GM21360 (cell line): Measurements from ENCODE around the gene KIF25.
"Not testable (repeated sequence)": the region's sequence is repeated elsewhere in the genome, so short reads cannot be mapped to it uniquely, and the experiment has no call there.

Experiments used
- ATAC-seq: cut with Tn5 transposase; IDR thresholded peaks from one replicate; pipeline ENCODE4 v1.9.1; 2021; ENCODE audit warnings: mild to moderate bottlenecking, moderate library complexity; ENCODE audit not compliant: unreplicated experiment

KIF25 gene

DNA sequence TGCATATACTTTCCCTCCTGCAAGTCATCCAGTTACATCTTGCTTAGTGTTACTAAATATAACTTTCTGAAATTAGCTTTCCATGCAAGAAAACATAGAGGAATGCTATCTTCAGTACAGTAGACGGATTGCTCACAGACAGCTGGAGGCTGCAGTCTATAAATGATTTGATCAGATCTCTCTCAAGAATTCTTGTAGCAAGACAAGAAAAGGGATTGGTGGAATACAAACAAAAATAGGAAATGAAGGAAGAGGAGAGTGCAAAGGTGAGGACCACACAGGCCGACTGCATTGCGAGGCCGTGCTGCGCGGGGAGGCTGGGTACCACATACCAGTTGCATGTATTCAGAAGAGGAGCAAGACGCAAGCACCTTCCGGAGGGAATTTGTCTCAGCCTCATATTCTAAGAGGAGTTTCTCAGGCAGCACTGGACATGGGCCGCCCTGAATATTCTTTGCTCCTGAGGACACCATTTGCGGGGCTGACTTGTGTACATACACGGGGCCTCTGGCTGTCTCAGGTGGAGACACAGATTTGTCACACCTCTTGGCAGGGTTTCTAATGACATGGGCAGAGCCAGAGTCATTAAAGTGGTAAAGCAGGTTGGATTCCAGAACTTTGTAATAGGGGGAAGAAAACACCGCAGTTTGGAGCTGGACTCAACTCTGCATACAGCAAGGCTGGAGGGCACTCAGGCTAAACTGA is 22.7 kb upstream of the KIF25 start:
- ATAC-seq = no peak

DNA sequence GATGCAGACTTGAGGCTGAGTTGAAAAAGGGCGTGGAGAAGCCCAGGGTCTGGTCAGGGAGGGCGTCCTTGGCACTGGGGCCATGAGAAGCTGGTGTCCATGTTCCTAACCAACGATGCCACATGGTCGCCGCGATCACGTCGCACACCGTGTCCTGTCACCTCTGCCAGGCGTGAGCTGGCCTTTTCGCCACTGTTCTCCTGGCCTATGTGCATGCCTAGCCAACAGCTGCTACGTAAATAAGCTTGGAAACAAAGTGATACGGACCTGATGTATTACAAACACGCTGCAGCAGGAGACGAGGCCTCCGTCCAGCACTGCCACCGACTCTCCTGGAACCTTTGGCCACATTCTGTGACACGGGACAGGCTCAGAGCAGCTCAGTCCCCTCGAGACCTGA is 22.0 kb upstream of the KIF25 start:
- ATAC-seq = no peak

DNA sequence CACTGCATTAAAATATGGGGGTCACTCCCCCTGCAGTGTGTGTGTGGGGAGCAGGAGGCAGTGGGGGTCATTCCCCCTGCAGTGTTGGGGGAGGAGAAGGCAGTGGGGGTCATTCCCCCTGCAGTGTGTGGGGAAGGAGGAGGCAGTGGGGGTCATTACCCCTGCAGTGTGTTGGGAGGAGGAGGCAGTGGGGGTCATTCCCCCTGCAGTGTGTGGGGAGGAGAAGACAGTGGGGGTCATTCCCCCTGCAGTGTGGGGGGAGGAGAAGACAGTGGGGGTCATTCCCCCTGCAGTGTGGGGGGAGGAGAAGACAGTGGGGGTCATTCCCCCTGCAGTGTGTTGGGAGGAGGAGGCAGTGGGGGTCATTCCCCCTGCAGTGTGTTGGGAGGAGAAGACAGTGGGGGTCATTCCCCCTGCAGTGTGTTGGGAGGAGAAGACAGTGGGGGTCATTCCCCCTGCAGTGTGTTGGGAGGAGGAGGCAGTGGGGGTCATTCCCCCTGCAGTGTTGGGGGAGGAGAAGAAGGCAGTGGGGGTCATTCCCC is 21.3 kb upstream of the KIF25 start:
- ATAC-seq = not testable (repeated sequence)

DNA sequence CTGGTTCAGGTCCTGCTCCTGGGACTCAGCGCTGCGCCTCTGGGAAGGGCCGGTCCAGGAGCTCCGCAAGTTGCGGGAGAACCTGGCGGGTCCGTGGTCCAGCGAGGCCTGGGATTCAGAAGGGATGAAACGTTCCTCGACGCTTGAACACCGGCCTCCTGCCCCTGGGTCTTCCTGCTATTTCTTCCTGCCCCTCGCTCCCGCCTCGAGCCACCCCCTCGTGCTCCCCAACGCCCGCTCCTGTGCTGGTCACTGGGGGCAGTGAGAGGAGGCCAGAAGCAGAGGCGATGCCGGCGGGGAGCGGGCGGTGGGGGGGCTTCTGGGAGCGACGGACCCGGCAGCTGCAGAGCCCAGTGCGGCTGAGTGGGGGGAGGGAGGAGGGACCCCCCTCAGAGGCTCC is 20.8 kb upstream of the KIF25 start:
- no peak for ATAC-seq

DNA sequence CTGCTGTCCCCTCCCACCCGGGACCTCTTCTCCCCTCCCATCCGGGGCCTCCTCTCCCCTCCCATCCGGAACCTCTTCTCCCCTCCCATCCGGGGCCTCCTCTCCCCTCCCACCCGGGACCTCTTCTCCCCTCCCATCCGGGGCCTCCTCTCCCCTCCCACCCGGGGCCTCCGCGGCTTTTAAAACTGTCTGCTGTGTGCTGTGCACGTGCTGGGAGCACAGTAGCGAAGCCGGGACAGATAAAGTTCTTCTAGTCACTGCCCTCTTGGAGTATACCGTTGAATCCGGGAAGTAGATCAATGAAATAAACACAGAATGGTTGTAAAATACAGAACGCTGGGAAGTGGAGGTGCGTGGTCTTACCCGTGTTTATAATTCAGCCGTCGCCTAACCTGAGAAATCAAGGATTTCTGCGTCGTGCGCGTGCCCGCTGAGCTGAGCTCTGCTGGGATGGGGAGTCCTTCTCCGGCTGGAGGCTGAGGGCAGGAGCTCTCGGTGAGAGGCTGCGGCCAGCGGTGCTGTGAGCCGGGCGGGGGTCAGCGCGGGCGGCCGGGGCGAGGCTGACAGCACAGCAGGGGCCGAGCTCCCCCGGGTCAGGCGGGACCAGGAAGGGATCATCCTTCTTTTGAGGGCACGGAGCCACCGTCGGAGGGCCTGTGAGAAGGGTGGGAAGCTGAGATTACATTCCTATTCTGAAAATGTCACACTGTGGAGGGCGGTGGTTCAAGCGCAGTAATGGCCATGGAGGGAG is 19.6 kb upstream of the KIF25 start:
- no peak for ATAC-seq

DNA sequence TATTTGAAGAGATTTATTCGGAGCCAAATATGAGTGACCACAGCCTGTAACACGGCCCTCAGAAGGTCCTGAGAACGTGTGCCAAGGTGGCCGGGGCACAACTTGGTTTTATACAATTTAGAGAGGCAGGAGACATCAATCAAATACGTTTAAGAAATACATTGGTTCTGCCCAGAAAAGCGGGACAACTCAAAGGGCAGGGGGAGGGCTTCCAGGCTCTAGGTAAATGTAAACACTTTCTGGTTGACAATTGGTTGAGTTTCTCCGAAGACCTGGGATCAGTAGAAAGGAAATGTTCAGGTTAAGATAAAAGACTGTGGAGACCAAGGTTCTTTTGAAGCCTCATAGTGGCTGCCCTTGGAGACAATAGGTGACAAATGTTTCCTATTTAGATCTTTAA is 18.9 kb upstream of the KIF25 start:
- ATAC-seq = no peak

DNA sequence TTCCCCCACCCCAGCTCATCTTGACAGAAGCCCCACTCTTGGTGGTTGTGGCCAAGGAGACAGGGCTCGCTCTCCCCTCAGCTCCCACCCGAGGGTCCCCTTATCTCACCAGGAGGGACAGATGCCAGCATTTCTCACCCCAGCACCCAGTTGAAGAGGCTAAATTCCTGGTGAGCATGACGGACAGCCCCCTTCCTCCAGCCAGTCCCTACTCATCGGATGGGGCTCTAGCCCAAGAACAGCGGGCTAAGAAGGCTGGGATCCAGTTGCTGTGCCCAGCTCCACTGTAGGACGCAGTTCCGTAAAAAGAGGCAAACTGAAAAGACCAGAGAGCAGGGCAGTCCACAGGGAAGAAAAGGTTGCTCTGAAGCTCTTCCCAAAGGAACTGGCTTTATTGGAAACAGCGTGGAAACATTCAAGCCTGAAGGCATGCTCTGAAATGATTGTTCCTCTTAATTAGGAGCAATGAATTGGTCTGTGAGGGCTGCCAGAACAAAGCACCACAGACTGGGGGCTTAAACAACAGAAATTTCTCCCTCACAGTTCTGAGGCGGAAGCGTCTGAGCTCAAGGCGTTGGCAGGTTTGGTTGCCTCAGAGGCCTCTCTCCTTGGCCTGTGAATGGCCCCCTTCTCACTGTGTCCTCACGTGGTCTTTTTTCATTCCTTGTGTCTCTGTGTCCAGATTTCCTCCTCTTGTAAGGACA is 17.9 kb upstream of the KIF25 start:
- no peak for ATAC-seq

DNA sequence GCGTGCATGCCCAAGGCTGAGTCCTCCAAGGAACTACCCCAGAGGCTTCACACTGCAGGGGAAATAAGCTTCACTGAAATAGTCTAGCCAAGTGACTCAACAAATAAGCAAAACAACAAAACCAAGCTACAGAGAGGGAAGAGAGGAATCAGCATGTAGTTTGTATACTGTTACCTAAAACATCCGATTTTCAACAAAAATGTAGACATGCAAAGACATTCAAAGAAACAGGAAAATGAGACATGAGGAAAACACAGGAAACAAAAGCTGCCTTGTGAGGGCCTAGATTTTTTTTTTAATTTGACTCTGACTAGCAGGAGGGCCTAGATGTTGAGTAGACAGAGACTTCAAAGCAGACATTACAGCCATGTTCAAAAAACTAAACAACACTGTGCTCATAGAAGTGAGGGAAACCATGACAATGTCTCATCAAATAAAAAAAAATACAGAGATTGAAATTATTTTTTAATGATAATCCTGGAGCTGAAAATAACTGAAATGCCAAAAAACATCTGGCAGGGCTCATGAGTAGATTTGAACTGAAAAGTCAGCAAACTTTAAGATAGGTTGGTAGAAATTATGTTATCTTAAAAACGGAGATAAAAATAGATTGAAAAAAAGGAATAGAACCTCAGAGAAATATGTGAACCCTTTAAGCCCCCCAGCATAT is 16.4 kb upstream of the KIF25 start:
- no peak for ATAC-seq

DNA sequence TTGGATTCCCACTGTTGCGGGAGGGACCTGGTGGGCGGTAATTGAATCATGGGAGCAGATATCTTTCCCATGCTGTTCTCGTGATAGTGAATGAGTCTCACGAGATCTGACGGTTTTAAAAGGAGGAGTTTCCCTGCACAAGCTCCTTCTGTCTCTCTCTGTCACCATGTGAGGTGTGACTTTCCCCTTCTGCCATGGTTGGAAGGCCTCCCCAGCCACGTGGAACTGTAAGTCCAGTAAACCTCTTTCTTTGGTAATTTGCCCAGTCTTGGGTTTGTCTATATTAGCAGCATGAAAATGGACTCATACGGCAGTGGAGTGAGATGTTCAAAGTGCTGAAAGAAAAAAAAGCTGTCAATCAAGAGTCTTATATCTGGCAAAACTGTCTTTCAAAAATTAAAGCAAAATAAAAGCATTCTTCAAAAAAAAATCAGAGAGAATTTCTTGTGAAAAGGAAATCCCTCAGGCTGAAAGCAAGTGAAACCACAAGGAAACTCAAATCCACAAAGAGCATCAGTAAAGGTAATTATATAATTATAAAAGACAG is 15.5 kb upstream of the KIF25 start:
- no peak for ATAC-seq

DNA sequence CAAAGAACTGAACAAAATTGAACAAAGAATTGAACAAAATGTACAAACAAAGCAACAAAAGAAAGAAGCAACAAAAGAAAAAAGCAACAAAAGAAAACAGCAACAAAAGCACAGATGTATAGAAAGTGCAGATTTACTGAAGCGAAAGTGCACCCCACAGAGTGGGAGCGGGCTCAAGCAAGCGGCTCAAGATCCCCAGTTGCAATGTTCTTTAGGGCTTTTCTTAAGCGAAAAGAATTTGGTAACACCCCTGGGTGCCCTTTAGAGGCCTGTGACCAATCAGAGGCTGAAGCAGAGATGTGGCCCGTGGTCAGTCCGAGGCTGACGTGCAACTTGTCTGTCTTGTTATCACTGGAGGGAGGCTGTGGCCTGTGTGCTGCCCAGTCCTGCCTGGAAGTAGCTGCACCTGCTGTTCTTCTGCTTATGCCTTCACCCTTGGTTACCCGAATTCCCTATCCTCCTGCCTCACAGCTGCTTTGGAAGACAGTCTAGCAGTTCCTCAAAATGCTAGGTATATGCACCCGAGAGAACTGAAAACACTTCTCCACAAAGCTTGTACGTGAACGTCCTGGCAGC is 13.2 kb upstream of the KIF25 start:
- no peak for ATAC-seq

DNA sequence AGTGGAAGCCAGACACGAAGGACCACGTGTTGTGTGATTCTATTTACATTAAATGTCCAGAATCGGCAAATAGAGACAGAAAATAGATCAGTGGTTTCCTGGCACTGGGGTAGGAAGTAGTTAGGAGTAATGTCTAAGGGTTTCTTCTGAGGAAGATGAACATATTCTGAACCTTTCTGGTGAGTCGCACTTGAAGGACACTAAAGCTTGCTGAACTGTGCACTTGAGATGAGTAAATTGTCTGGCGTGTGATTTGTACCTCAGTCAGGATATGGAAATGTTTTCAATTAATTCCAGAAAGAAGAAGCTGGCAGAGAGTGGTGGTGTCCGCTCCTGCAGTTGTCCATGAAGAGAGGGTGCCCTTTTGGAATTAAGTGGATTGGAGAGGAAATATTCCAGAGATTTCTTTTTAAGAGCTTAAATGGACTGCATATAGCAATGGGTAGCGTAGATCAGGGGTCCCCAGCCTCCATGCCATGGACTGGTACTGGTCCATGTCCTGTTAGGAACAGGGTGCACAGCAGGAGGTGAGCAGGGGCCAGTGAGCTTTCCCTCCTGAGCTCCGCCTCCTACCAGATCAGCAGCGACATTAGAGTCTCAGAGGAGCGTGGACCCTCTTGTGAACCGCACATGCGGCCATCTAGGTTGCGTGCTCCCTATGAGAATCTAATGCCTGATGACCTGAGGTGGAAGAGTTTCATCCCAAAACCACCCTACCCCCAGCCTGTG is 12.4 kb upstream of the KIF25 start:
- no peak for ATAC-seq

DNA sequence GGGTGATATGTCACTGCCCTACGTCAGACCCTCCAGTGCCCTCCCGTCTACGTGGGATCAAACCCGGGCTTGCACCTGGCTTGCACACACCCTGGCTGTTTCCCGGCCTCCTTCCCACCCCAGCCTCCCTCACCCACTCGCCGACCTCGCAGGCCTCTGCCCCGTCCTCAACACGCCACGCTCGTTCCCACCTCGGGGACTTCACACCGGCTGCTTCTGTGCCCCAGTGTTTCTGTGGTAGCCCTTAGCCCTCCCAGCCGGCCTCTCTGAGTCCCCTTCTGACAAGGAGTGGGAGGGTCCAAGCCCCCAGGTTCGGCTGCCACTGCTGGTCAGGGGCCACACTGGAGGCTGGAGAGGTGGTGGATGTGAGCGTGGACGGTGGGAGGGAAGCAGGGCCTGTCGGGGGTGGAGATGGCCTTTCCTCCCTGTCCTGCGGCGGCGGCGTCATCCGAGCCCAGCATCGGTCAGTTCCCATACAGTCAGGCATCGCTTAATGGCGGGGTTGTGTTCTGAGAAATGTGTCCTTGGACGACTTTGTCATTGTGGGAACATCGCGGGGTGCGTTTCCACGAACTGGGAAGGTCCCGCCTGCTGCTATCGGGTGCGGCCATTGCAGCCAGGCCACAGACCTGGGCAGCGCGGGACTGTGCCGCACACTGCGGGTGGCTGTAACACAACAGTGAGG is 11.4 kb upstream of the KIF25 start:
- no peak for ATAC-seq

DNA sequence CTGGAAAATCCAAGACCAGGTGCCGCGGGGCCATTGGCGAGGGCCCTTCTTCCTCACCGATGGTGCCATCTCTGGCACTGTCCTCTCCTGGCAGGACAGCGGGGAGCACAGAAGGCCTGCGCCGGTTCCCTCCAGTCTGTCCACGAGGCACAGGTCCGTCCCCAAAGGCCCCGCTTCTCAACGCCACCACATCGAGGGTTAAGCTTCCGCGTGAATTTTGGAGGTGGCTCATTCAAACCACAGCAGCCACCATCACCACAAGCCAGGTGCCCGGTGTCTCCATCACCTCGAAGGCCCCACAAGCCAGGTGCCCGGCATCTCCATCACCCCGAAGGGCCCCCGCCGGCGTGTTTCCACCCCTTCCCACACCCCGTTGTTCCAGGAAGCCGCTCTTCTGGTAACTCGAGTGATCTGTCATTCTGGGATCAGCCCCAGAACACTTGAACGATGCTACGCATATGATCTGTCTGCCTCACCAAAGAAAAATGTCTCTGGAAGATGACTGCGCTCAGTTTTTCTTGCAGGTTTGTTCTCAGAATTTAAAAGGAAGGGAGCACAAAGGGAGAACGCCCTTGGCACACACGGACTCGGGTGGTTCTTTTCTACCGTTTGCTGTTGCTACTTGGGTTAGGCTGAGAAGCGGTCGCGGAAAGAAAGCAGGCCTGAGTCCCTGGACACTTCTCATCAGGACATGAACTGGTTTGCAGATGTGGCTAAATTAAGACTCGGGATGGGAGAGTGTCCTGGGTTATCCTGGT is 9.9 kb upstream of the KIF25 start:
- ATAC-seq = no peak

DNA sequence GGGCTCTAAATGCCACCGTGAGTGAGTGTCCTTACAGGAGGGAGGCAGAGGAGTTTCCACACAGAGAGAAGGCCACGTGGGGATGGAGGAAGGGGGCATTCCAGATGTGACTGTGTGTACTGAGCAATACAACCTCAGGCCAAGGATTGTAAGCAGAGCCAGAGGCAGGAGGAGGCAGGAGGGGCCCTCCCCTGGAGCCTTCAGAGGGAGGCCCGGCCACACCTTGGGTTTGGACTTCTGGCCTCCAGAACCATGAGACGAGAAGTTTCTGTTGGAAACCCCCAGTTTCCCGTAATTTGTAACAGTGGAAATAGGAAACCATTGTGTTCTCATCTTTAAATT is 9.3 kb upstream of the KIF25 start:
- no peak for ATAC-seq

DNA sequence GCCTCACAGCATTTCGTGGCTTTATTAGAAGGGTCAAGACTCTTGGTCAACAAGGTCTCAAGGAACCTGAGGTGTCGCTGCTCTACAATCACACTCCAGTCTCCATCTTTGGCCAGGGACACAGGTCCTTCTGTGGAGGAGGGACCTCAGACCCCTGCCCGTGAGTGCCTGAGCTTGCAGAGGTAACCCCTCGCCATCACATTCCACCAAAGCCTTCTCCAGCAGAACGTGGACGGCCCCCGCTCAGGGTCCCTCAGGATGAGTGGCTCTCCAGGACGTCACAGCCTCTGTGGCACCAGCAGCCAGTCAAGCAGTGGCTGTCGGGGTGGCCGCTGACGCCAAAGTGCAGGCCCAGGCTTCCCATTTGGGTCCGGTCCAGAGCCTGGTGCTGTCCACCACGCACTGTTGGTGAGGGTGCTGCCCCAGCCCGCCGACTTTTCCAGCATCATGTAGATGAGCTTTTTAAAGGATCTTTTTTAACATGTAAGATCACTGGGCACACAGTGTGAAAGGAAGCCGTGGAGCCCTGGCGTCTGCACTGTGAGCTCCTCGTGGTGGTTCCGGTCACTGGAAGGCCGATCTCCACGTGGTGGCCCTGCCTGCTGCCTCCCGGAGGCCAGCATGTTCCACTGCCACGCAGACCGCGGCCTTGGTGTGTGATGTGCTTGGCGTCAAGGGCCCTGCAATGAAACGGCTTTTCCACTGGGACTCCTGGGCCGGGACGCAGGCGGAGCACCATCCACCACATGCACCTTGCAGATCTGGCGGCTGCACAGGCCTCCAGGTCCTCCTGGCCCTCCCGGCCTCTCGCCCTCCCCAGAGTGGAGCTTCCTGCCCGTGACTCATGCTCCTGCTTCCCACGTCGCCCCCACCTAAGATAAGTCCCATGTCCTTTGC is 8.3 kb upstream of the KIF25 start:
- ATAC-seq = no peak

DNA sequence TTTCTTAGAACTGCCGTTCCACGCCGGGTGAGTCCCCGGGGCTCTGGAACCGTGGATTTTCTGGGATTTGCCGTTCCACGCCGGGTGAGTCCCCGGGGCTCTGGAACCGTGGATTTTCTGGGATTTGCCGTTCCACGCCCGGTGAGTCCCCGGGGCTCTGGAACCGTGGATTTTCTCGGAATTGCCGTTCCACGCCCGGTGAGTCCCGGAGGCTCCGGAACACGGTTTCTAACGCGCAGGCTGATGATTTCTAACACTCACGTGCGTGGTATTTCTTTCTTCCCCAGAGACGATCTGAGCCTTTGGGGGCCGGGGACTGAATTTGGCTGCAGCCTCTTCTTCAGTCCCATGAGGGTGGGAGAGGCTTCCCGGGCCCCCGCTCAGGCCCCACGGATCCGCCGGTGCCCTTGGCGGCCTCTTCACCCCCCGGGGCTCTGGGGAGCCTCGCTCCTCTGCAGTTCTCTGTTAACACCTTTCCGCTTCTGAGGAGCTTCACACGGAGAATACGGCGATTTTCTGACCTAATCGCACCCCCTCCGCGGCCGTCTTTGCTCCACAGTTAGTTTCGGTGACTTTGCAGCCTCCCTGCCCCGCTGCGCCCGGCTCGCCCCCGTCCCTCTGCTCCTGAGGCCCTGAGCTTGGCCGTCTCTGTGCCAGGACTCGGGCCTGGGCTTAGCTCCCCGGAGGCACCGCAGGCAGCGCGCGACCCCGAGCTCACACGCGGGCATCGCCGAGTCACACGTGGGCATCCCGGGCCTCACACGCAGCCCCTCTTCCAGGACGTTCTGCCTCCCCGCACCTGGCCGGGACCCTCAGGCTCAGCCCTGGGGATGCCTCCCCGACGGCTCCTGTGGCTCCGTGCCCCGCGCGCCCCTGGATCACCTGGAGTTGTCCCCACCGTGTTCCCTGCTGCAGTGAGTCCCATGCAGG is 7.2 kb upstream of the KIF25 start:
- no peak for ATAC-seq

DNA sequence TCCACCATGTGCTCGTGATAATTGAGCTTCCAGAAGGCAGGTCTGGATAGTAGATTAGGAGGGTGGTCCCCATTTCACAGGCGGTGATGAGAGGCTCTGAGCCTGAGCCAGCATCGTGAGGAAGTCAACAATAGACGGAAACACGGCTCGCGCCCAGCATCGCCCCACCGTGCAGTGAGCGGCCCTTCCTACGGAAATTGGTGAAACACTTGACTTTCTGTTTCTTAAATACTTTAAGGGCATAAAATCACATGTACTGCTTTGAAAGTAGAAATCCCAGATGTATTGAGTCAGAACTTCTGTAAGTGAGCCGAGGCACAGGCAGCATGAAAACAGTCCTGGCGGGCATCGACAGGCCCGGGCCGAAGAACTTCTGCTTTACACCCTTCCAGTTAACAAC is 4.3 kb upstream of the KIF25 start:
- no peak for ATAC-seq
